ENCODE results near the gene GLRX5. TPM values are rescaled to one million over a fixed set of nuclear protein-coding genes. Genes with fewer than 3 reads are reported as not detected.

Gene GLRX5
- total RNA-seq, 2 donors from 2014 or later, result 62.4 to 63.4 TPM

GRCh38 chr14:95522556-95522955, 12.3 kb upstream of the GLRX5 start:
- TF ChIP-seq, protein P1, sequence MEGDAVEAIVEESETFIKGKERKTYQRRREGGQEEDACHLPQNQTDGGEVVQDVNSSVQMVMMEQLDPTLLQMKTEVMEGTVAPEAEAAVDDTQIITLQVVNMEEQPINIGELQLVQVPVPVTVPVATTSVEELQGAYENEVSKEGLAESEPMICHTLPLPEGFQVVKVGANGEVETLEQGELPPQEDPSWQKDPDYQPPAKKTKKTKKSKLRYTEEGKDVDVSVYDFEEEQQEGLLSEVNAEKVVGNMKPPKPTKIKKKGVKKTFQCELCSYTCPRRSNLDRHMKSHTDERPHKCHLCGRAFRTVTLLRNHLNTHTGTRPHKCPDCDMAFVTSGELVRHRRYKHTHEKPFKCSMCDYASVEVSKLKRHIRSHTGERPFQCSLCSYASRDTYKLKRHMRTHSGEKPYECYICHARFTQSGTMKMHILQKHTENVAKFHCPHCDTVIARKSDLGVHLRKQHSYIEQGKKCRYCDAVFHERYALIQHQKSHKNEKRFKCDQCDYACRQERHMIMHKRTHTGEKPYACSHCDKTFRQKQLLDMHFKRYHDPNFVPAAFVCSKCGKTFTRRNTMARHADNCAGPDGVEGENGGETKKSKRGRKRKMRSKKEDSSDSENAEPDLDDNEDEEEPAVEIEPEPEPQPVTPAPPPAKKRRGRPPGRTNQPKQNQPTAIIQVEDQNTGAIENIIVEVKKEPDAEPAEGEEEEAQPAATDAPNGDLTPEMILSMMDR (conservative IDR thresholded peaks at IDR 0.05), result no peak
- H3K27ac ChIP-seq (ENCODE audit: low read depth, low read length), result no peak overlapping the region
- WGBS, 2 experiments (ENCODE audit: insufficient coverage in 1 of 2, insufficient read length in 1 of 2), result 94 to 95% methylated on average over 4 of the region's 4 CpGs
- H3K27me3 Mint-ChIP-seq (ENCODE audit: insufficient read depth), result peaks cover 20% of the 10 kb centered on the region
- no peak for DNase-seq
- H3K4me1 ChIP-seq (ENCODE audit: control insufficient read depth, insufficient read depth, low read length), result peaks cover 23% of the 10 kb centered on the region
- no peaks in the 10 kb centered on the region for H3K9me3 Mint-ChIP-seq
- no peaks in the 10 kb centered on the region for H3K36me3 ChIP-seq (ENCODE audit: control insufficient read depth, insufficient read depth, low read length)
- no peaks in the 10 kb centered on the region for H3K27me3 ChIP-seq (ENCODE audit: control insufficient read depth, insufficient read depth, low read length, poor library complexity, severe bottlenecking)
- no peak overlapping the region for H3K4me3 ChIP-seq (ENCODE audit: low read length)
- peaks cover 32% of the 10 kb centered on the region for H3K4me1 Mint-ChIP-seq
- H3K9ac ChIP-seq (ENCODE audit: extremely low read depth, low read length, poor library complexity, severe bottlenecking), result no peak overlapping the region
- H3K36me3 Mint-ChIP-seq (ENCODE audit: low read depth), result no peaks in the 10 kb centered on the region
- H3K27ac Mint-ChIP-seq, result no peak overlapping the region
- H3K9me3 ChIP-seq (ENCODE audit: control insufficient read depth, low read length), result no peaks in the 10 kb centered on the region
- no peak overlapping the region for H3K4me3 Mint-ChIP-seq

DNA sequence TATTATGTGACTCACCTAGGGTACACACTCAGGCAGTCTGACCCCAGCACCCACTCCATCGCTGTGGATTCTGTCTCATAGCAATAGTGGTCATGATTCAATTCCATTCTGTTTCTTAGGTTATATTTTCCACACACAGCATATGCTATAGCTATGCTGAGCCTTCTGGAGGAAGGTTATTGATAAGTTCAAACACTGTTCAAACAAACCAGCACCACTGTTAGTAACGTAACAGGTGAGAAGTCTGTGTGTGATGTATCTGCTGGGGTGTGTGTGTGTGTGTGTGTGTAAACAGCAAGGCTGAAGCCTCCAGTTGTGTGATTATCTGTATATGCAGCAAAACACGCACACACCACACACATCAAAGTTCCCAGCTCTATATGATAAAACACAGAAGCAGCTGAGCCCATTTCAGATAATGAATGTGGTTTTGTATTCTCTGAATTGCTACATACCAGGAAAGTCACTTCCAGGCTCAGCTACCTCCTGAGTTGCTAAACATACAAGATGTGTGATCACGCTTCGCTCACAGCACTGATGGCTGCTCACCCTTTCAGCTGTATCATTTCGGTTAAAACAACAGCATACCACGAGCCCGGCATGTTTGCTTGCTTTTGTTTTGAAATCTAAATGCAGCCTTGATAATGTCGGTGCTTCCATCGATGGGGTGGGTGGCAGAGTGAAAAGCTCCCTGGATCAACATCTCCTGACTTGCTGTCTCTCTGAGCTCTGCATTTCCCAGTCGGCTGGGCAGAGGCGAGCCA, 11.6 kb upstream of the GLRX5 start:
- Mint-ChIP-seq H3K27ac (peak overlapping the region; percentile 81), H3K27me3 (ENCODE audit: insufficient read depth) (peaks cover 14% of the 10 kb centered on the region), H3K4me3 (no peak overlapping the region), H3K4me1 (peaks cover 32% of the 10 kb centered on the region), H3K9me3 (no peaks in the 10 kb centered on the region), H3K36me3 (ENCODE audit: low read depth) (no peaks in the 10 kb centered on the region)
- TF ChIP-seq, protein P1 (conservative IDR thresholded peaks at IDR 0.05), result no peak
- H3K27ac ChIP-seq (ENCODE audit: low read depth, low read length), result no peak overlapping the region
- H3K9ac ChIP-seq (ENCODE audit: extremely low read depth, low read length, poor library complexity, severe bottlenecking), result peak overlapping the region; percentile 33
- DNase-seq, result peak; percentile 67
- no peaks in the 10 kb centered on the region for H3K27me3 ChIP-seq (ENCODE audit: control insufficient read depth, insufficient read depth, low read length, poor library complexity, severe bottlenecking)
- no peaks in the 10 kb centered on the region for H3K9me3 ChIP-seq (ENCODE audit: control insufficient read depth, low read length)
- no peaks in the 10 kb centered on the region for H3K36me3 ChIP-seq (ENCODE audit: control insufficient read depth, insufficient read depth, low read length)
- peaks cover 23% of the 10 kb centered on the region for H3K4me1 ChIP-seq (ENCODE audit: control insufficient read depth, insufficient read depth, low read length)
- WGBS, 2 experiments (ENCODE audit: insufficient coverage in 1 of 2, insufficient read length in 1 of 2), result 58 to 73% methylated on average over 9 to 11 of the region's 12 CpGs
- peak overlapping the region; percentile 10 for H3K4me3 ChIP-seq (ENCODE audit: low read length)

DNA sequence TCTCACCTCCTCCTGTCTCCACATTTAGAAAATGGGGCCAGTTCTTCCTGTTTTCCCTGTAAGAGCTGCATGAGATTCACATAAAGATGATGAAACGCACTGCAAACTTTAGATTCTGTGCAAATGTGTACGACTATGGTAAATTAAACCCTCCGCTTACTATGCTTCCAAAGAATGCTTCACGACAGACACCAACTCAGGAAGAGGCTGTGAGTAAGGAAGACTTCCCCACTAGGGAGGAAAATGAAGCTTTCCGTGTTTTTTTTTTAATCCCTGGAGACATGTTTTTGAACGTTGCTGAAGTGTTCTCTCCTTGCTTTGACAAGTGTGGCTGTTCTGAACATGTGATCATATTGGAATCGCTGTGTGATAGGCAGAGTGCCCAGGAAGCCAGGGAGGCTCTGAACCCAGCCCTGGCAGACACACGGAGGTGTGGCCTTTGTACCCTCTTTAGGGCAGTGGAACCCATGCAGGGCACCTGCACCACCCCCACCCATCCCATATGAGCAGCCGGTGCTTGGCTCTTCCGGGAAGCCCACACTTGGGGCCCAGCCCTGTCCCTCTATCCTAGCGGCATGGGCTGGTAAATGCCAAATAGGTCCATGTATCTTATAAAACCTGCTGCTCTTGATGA, 10.9 kb upstream of the GLRX5 start:
- no peaks in the 10 kb centered on the region for H3K36me3 Mint-ChIP-seq (ENCODE audit: low read depth)
- H3K27ac ChIP-seq (ENCODE audit: low read depth, low read length), result no peak overlapping the region
- whole genome bisulfite sequencing, 2 experiments (ENCODE audit: insufficient coverage in 1 of 2, insufficient read length in 1 of 2), result 78 to 82% methylated on average over 8 to 11 of the region's 11 CpGs
- H3K27me3 ChIP-seq (ENCODE audit: control insufficient read depth, insufficient read depth, low read length, poor library complexity, severe bottlenecking), result no peaks in the 10 kb centered on the region
- peaks cover 23% of the 10 kb centered on the region for H3K4me1 ChIP-seq (ENCODE audit: control insufficient read depth, insufficient read depth, low read length)
- H3K4me3 Mint-ChIP-seq, result no peak overlapping the region
- peaks cover 8% of the 10 kb centered on the region for H3K27me3 Mint-ChIP-seq (ENCODE audit: insufficient read depth)
- TF ChIP-seq, protein P1 (conservative IDR thresholded peaks at IDR 0.05), result peak; percentile 31
- peak overlapping the region; percentile 10 for H3K4me3 ChIP-seq (ENCODE audit: low read length)
- H3K4me1 Mint-ChIP-seq, result peaks cover 32% of the 10 kb centered on the region
- peak overlapping the region; percentile 81 for H3K27ac Mint-ChIP-seq
- H3K9me3 ChIP-seq (ENCODE audit: control insufficient read depth, low read length), result no peaks in the 10 kb centered on the region
- no peaks in the 10 kb centered on the region for H3K36me3 ChIP-seq (ENCODE audit: control insufficient read depth, insufficient read depth, low read length)
- peak overlapping the region; percentile 33 for H3K9ac ChIP-seq (ENCODE audit: extremely low read depth, low read length, poor library complexity, severe bottlenecking)
- DNase-seq, result peak; percentile 49
- H3K9me3 Mint-ChIP-seq, result no peaks in the 10 kb centered on the region

Data from endodermal cell (in vitro differentiated cells).